Mesendoderm (in vitro differentiated cells): ENCODE results near the gene RFC2.
A peak's percentile ranks its signal among the peaks of the same experiment; 100 is the strongest.

Experiments
- DNase-seq: peaks from one replicate; pipeline ENCODE4 v3.0.0; 2013
- H2AK5ac ChIP-seq: 2 replicates; pipeline ENCODE4 v1.6.1; 2013; ENCODE audit warnings: low read length, inconsistent platforms
- H2BK120ac ChIP-seq: 2 replicates; pipeline ENCODE4 v1.6.1; 2013; ENCODE audit warnings: low read depth, mild to moderate bottlenecking, low read length, moderate library complexity, mixed read lengths
- H2BK15ac ChIP-seq: replicated peaks from 2 replicates; pipeline ENCODE4 v1.6.1; 2013; ENCODE audit warnings: low read depth, mild to moderate bottlenecking, moderate library complexity
- H2BK5ac ChIP-seq: 2 replicates; pipeline ENCODE4 v1.6.1; 2013; ENCODE audit warnings: low read length, inconsistent platforms
- H3K18ac ChIP-seq: 2 replicates; pipeline ENCODE4 v1.6.1; 2013; ENCODE audit warnings: mild to moderate bottlenecking, low read length, mixed read lengths
- H3K23ac ChIP-seq: one replicate; pipeline ENCODE4 v1.6.1; 2013; ENCODE audit warnings: low read length
- H3K27ac ChIP-seq: 2 replicates; pipeline ENCODE4 v1.5.1; 2013; ENCODE audit warnings: low read depth, mild to moderate bottlenecking, inconsistent platforms, low read length, moderate library complexity
- H3K27me3 ChIP-seq: 2 replicates; pipeline ENCODE4 v1.6.1; 2013; ENCODE audit warnings: low read length, control low read depth, mild to moderate bottlenecking, inconsistent platforms; ENCODE audit not compliant: insufficient read depth, poor library complexity
- H3K36me3 ChIP-seq: 2 replicates; pipeline ENCODE4 v1.6.1; 2013; ENCODE audit warnings: low read length, inconsistent platforms; ENCODE audit not compliant: control insufficient read depth, insufficient read depth
- H3K4ac ChIP-seq: one replicate; pipeline ENCODE4 v1.6.1; 2013; ENCODE audit warnings: low read depth, mild to moderate bottlenecking, low read length, moderate library complexity
- H3K4me1 ChIP-seq: 2 replicates; pipeline ENCODE4 v1.6.1; 2013; ENCODE audit warnings: low read depth, low read length, inconsistent platforms; ENCODE audit not compliant: control insufficient read depth
- H3K4me2 ChIP-seq: 2 replicates; pipeline ENCODE4 v1.6.1; 2013; ENCODE audit warnings: low read length
- H3K4me3 ChIP-seq: 2 replicates; pipeline ENCODE4 v1.5.1; 2013; ENCODE audit warnings: mild to moderate bottlenecking, low read length
- H3K56ac ChIP-seq: one replicate; pipeline ENCODE4 v1.6.1; 2013; ENCODE audit warnings: low read length
- H3K79me1 ChIP-seq: 2 replicates; pipeline ENCODE4 v1.6.1; 2013; ENCODE audit warnings: low read length, inconsistent platforms
- H3K79me2 ChIP-seq: 2 replicates; pipeline ENCODE4 v1.6.1; 2013; ENCODE audit warnings: mild to moderate bottlenecking, low read length; ENCODE audit not compliant: control insufficient read depth, insufficient read depth
- H3K9ac ChIP-seq: 2 replicates; pipeline ENCODE4 v1.6.1; 2013; ENCODE audit warnings: low read length, inconsistent platforms
- H4K5ac ChIP-seq: one replicate; pipeline ENCODE4 v1.6.1; 2013; ENCODE audit warnings: low read length
- H4K8ac ChIP-seq: one replicate; pipeline ENCODE4 v1.6.1; 2013; ENCODE audit warnings: low read depth, mild to moderate bottlenecking, control low read depth, low read length, moderate library complexity
- WGBS: extraction: QIAGEN DNeasy Blood & Tissue Kit; methylation state at CpG from one replicate; pipeline ENCODE4 v1.1.7; 2013; ENCODE audit warnings: low lambda C conversion rate, missing lambda C conversion rate; ENCODE audit not compliant: insufficient coverage; ENCODE audit errors: extremely low coverage; 5-methylcytosine and 5-hydroxymethylcytosine counted together

The RFC2 gene

GRCh38 chr7:74294191-74294998 is 40.2 kb upstream of the RFC2 start:
- Histone ChIP-seq H3K4me2 (no peak overlapping the region), H3K79me2 (peaks cover 51% of the 10 kb centered on the region), H3K4me3 (no peak overlapping the region), H3K4ac (no peak overlapping the region), H3K23ac (no peak overlapping the region), H2BK120ac (no peak overlapping the region), H2BK15ac (no peak overlapping the region), H3K27me3 (no peaks in the 10 kb centered on the region), H2BK5ac (no peak overlapping the region), H3K18ac (no peak overlapping the region), H3K9ac (no peak overlapping the region), H2AK5ac (no peak overlapping the region), H4K8ac (no peak overlapping the region), H3K27ac (no peak overlapping the region), H3K79me1 (peaks cover 23% of the 10 kb centered on the region), H3K4me1 (peaks cover 3% of the 10 kb centered on the region), H4K5ac (no peak overlapping the region), H3K36me3 (no peaks in the 10 kb centered on the region), H3K56ac (no peak overlapping the region)
- DNase-seq, result no peak
- no CpG with 5 or more reads among the region's 17 CpGs for WGBS

DNA sequence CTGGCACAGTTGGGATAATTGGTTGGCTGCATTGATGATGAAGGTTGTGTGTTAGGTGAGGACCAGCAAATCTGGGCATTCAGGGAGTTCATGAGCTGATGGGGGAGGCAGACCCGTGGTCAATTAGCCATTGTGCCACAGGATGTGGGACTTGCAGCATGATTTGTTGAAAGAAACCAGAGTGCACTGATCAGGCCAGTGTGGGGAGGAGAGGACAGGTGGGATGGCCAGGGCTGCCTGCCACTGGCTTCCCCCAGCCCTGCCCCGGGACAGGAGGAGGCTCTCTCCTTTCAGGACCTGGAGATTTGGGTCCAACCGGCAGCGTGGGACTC is 39.3 kb upstream of the RFC2 start:
- H3K56ac ChIP-seq, result peak overlapping the region; percentile 49
- H3K79me1 ChIP-seq, result peaks cover 22% of the 10 kb centered on the region
- WGBS, result no CpG with 5 or more reads among the region's 4 CpGs
- no peak overlapping the region for H2BK5ac ChIP-seq
- no peak overlapping the region for H3K9ac ChIP-seq
- H3K4ac ChIP-seq, result no peak overlapping the region
- H4K5ac ChIP-seq, result no peak overlapping the region
- no peak overlapping the region for H3K27ac ChIP-seq
- H3K79me2 ChIP-seq, result peaks cover 48% of the 10 kb centered on the region
- no peak overlapping the region for H4K8ac ChIP-seq
- DNase-seq, result no peak
- H3K4me2 ChIP-seq, result no peak overlapping the region
- H3K27me3 ChIP-seq, result no peaks in the 10 kb centered on the region
- no peak overlapping the region for H2AK5ac ChIP-seq
- peaks cover 6% of the 10 kb centered on the region for H3K4me1 ChIP-seq
- H3K23ac ChIP-seq, result no peak overlapping the region
- no peak overlapping the region for H3K4me3 ChIP-seq
- no peak overlapping the region for H2BK15ac ChIP-seq
- H2BK120ac ChIP-seq, result no peak overlapping the region
- H3K18ac ChIP-seq, result no peak overlapping the region
- H3K36me3 ChIP-seq, result no peaks in the 10 kb centered on the region

- Histone ChIP-seq H3K36me3 (no peaks in the 10 kb centered on the region), H3K4ac (no peak overlapping the region), H2AK5ac (no peak overlapping the region), H3K4me2 (no peak overlapping the region), H2BK120ac (no peak overlapping the region), H3K27ac (no peak overlapping the region), H3K4me1 (peaks cover 10% of the 10 kb centered on the region), H4K5ac (no peak overlapping the region), H3K4me3 (no peak overlapping the region), H3K27me3 (no peaks in the 10 kb centered on the region), H3K79me2 (peaks cover 48% of the 10 kb centered on the region), H3K9ac (no peak overlapping the region), H3K18ac (no peak overlapping the region), H3K23ac (no peak overlapping the region), H4K8ac (no peak overlapping the region), H3K79me1 (peaks cover 22% of the 10 kb centered on the region), H2BK15ac (no peak overlapping the region), H2BK5ac (no peak overlapping the region), H3K56ac (no peak overlapping the region)
- DNase-seq, result no peak
- no CpG with 5 or more reads among the region's 18 CpGs for WGBS
These were observed 38.8 kb upstream of the RFC2 start for GRCh38 chr7:74292757-74293576.

DNA sequence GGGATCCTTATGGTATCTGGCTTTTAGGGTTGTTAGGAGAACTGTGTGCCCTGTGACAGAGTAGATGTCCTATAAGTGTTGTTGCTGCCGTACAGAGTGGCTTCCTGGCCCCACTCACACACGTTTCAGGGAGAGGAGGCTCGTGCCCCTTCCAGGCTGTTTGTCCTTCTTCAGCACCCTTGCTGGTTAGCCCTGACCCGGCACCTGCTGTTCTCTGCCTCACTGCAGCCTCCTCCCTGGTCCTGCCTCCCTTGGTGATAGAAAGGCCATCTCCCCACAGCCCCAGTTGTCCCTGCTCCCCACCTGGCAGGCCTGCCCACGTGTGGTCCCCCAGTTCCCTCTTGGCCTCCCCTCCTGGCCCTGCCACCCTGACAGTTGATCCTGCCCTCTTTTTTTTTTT is 37.3 kb upstream of the RFC2 start:
- Histone ChIP-seq H3K4me3 (no peak overlapping the region), H3K56ac (no peak overlapping the region), H3K18ac (no peak overlapping the region), H2BK5ac (no peak overlapping the region), H3K36me3 (no peaks in the 10 kb centered on the region), H3K4me2 (no peak overlapping the region), H4K8ac (no peak overlapping the region), H3K23ac (no peak overlapping the region), H2AK5ac (no peak overlapping the region), H3K4me1 (peaks cover 10% of the 10 kb centered on the region), H3K9ac (no peak overlapping the region), H3K27ac (no peak overlapping the region), H3K27me3 (no peaks in the 10 kb centered on the region), H3K79me1 (peaks cover 19% of the 10 kb centered on the region), H2BK15ac (no peak overlapping the region), H3K79me2 (peaks cover 44% of the 10 kb centered on the region), H2BK120ac (no peak overlapping the region), H4K5ac (no peak overlapping the region), H3K4ac (no peak overlapping the region)
- WGBS, result no CpG with 5 or more reads among the region's 5 CpGs
- no peak for DNase-seq

DNA sequence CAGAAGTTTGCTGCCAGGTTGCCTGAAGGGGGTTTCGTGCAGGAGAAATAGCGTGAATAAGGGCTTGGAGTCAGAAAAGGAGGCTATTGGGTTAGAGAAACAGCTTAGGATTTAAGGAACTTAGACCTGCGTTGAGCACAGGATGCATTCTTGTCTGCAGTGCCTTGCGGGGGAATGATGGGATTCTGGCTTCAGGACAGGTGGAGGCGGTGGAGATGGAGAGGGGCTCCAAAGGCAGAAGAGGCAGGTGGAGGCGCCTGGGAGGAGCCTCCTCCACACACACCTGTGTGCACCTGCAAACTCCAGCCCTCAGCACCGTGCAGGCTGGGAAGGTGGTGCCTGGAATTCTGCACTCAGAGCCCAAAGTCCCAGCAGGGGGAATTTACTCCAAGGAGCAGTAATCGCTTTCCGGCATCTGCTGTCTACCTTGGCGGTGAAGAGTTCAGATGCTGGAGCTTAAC is 36.8 kb upstream of the RFC2 start:
- H3K36me3 ChIP-seq, result no peaks in the 10 kb centered on the region
- H4K5ac ChIP-seq, result no peak overlapping the region
- no peak overlapping the region for H3K18ac ChIP-seq
- H3K4me1 ChIP-seq, result peaks cover 10% of the 10 kb centered on the region
- H3K27me3 ChIP-seq, result no peaks in the 10 kb centered on the region
- H2AK5ac ChIP-seq, result no peak overlapping the region
- WGBS, result no CpG with 5 or more reads among the region's 10 CpGs
- H3K4me2 ChIP-seq, result no peak overlapping the region
- H2BK120ac ChIP-seq, result no peak overlapping the region
- no peak overlapping the region for H3K23ac ChIP-seq
- peaks cover 43% of the 10 kb centered on the region for H3K79me2 ChIP-seq
- H3K4ac ChIP-seq, result no peak overlapping the region
- H3K79me1 ChIP-seq, result peaks cover 19% of the 10 kb centered on the region
- H3K4me3 ChIP-seq, result no peak overlapping the region
- H3K27ac ChIP-seq, result no peak overlapping the region
- no peak for DNase-seq
- no peak overlapping the region for H3K9ac ChIP-seq
- no peak overlapping the region for H2BK5ac ChIP-seq
- no peak overlapping the region for H2BK15ac ChIP-seq
- no peak overlapping the region for H4K8ac ChIP-seq
- H3K56ac ChIP-seq, result no peak overlapping the region
